ENCODE data around the gene CDKL1.

DNA sequence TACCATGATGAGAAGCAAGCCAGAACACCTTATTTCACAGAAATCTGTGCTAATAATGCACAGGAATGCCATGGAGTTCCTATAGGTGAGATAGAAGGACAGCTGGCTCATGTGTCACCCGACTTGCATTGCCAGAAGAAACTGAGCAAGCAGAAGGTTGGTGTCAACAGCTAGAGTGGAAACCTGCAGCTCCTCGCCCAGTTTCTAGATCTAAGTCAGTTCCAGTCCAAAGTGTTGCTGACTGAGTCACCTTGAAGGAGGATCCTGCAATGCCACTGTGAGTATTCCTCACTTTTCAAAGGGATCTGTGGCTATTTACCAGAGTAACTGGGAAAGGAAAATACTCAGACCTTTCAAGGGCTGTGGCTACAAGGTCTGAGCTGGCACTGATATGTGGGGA is 17.1 kb downstream of the CDKL1 start:
- TF ChIP-seq, protein P1, sequence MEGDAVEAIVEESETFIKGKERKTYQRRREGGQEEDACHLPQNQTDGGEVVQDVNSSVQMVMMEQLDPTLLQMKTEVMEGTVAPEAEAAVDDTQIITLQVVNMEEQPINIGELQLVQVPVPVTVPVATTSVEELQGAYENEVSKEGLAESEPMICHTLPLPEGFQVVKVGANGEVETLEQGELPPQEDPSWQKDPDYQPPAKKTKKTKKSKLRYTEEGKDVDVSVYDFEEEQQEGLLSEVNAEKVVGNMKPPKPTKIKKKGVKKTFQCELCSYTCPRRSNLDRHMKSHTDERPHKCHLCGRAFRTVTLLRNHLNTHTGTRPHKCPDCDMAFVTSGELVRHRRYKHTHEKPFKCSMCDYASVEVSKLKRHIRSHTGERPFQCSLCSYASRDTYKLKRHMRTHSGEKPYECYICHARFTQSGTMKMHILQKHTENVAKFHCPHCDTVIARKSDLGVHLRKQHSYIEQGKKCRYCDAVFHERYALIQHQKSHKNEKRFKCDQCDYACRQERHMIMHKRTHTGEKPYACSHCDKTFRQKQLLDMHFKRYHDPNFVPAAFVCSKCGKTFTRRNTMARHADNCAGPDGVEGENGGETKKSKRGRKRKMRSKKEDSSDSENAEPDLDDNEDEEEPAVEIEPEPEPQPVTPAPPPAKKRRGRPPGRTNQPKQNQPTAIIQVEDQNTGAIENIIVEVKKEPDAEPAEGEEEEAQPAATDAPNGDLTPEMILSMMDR (optimal IDR thresholded peaks at IDR 0.05 in 1 of 3, IDR thresholded peaks at IDR 0.05 in 1 of 3, conservative IDR thresholded peaks at IDR 0.05 in 1 of 3; ENCODE audit: extremely low read depth in 1 of 3, insufficient read depth in 2 of 3, low read length in 3 of 3): no peak
- no peak for TF ChIP-seq EZH2 (IDR thresholded peaks at IDR 0.05; ENCODE audit: low read length)

Data from keratinocyte (primary cell).